PC-9 (cell line): ENCODE data around the gene NUTM1. TPM values are rescaled to one million over a fixed set of nuclear protein-coding genes. Genes with fewer than 3 reads are reported as not detected.

Experiments used
- Bru-seq: library from RNA; stranded (reverse); fragments of 400-500 nt; gene quantifications from one replicate; lab custom pipeline; 2021; lab: Mats Ljungman, UMichigan
- BruChase-seq, 2 experiments: library from RNA; stranded (reverse); fragments of 400-500 nt; gene quantifications; one replicate each; lab custom pipeline; 2021; lab: Mats Ljungman, UMichigan
- BruUV-seq: library from RNA; stranded (reverse); fragments of 400-500 nt; replicated peaks from 2 replicates; lab custom pipeline; 2021; lab: Mats Ljungman, UMichigan
- CTCF ChIA-PET: fragments of 300-600 bp; sonication (Branson Sonifier 250); formaldehyde crosslinking; loops from one replicate; lab custom pipeline; 2022; ENCODE audit warnings: antibody characterized with exemption; lab: Charles Lee
- POLR2A ChIA-PET: fragments of 300-600 bp; sonication (Branson Sonifier 250); formaldehyde crosslinking; loops from one replicate; lab custom pipeline; 2022; ENCODE audit warnings: antibody characterized with exemption; ENCODE audit not compliant: unreplicated experiment; lab: Charles Lee
- DNase-seq, 2 experiments: peaks; one replicate each; pipeline versions ENCODE4 v3.0.0 to v3.0.0-alpha.2; 2015 to 2022; ENCODE audit warnings: mixed read lengths in 1 of 2
- H2AFZ ChIP-seq: fragments of 200-600 bp; sonication (generic); 2 replicates; pipeline ENCODE4 v1.8.1; 2017; ENCODE audit warnings: antibody characterized with exemption
- H3F3A ChIP-seq: fragments of 200-600 bp; sonication (generic); 2 replicates; pipeline ENCODE4 v1.8.1; 2017; ENCODE audit warnings: antibody characterized with exemption, mild to moderate bottlenecking, low read depth; ENCODE audit not compliant: insufficient read depth
- H3K27ac ChIP-seq: fragments of 200-600 bp; sonication (generic); 2 replicates; pipeline ENCODE4 v1.6.1; 2016; ENCODE audit warnings: mixed run types
- H3K27me3 ChIP-seq: fragments of 200-600 bp; sonication (generic); 2 replicates; pipeline ENCODE4 v1.6.1; 2016; ENCODE audit warnings: low read depth, mixed run types; ENCODE audit not compliant: insufficient read depth
- H3K36me3 ChIP-seq: fragments of 200-600 bp; sonication (generic); 2 replicates; pipeline ENCODE4 v1.6.1; 2016; ENCODE audit warnings: low read depth, mixed run types
- H3K4me1 ChIP-seq: fragments of 200-600 bp; sonication (generic); replicated peaks from 2 replicates; pipeline ENCODE4 v1.6.1; 2016; ENCODE audit warnings: mixed run types; ENCODE audit not compliant: insufficient read depth
- H3K4me2 ChIP-seq: fragments of 200-600 bp; sonication (generic); 2 replicates; pipeline ENCODE4 v1.6.1; 2017; ENCODE audit warnings: mixed run types
- H3K4me3 ChIP-seq: fragments of 200-600 bp; sonication (generic); 2 replicates; pipeline ENCODE4 v1.6.1; 2016; ENCODE audit warnings: mixed run types
- H3K79me2 ChIP-seq: fragments of 200-600 bp; sonication (generic); 2 replicates; pipeline ENCODE4 v1.6.1; 2017; ENCODE audit warnings: low read depth, mixed run types
- H3K9me2 ChIP-seq: fragments of 200-600 bp; sonication (generic); 2 replicates; pipeline ENCODE4 v1.8.1; 2017; ENCODE audit warnings: mild to moderate bottlenecking; ENCODE audit not compliant: insufficient read depth
- H3K9me3 ChIP-seq: fragments of 200-600 bp; sonication (generic); 2 replicates; pipeline ENCODE4 v1.8.1; 2016; ENCODE audit warnings: low read depth; ENCODE audit not compliant: insufficient read depth
- H4K20me1 ChIP-seq: fragments of 200-600 bp; sonication (generic); 2 replicates; pipeline ENCODE4 v1.8.1; 2017; ENCODE audit not compliant: insufficient read depth
- EZH2 ChIP-seq: fragments of 200-600 bp; sonication (generic); IDR thresholded peaks from 2 replicates; pipeline ENCODE4 v1.8.0; 2017; ENCODE audit warnings: antibody characterized with exemption, low read depth
- intact Hi-C: fragments of 100-400 bp; cut with micrococcal nuclease; formaldehyde crosslinking; loops from one replicate; pipeline ENCODE4 v1.10.0; 2022; ENCODE audit not compliant: unreplicated experiment
- long read RNA-seq: library from polyadenylated mRNA; stranded (forward); transcript quantifications from one replicate; pipeline ENCODE4 v2.0.0, GENCODE V29; 2022
- total RNA-seq: library from RNA; stranded (reverse); gene quantifications from 2 replicates; pipeline ENCODE4 v1.2.3, GENCODE V29; 2021
- TF ChIP-seq, protein P1 (sequence below): fragments of 200-600 bp; sonication (generic); conservative IDR thresholded peaks from 2 replicates; pipeline ENCODE4 v1.6.1; 2017; ENCODE audit warnings: mixed run types, antibody characterized with exemption, mild to moderate bottlenecking, moderate library complexity

The NUTM1 gene, protein sequence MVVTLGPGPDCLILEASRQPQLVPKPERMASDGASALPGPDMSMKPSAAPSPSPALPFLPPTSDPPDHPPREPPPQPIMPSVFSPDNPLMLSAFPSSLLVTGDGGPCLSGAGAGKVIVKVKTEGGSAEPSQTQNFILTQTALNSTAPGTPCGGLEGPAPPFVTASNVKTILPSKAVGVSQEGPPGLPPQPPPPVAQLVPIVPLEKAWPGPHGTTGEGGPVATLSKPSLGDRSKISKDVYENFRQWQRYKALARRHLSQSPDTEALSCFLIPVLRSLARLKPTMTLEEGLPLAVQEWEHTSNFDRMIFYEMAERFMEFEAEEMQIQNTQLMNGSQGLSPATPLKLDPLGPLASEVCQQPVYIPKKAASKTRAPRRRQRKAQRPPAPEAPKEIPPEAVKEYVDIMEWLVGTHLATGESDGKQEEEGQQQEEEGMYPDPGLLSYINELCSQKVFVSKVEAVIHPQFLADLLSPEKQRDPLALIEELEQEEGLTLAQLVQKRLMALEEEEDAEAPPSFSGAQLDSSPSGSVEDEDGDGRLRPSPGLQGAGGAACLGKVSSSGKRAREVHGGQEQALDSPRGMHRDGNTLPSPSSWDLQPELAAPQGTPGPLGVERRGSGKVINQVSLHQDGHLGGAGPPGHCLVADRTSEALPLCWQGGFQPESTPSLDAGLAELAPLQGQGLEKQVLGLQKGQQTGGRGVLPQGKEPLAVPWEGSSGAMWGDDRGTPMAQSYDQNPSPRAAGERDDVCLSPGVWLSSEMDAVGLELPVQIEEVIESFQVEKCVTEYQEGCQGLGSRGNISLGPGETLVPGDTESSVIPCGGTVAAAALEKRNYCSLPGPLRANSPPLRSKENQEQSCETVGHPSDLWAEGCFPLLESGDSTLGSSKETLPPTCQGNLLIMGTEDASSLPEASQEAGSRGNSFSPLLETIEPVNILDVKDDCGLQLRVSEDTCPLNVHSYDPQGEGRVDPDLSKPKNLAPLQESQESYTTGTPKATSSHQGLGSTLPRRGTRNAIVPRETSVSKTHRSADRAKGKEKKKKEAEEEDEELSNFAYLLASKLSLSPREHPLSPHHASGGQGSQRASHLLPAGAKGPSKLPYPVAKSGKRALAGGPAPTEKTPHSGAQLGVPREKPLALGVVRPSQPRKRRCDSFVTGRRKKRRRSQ
- total RNA-seq, result not detected in 2 replicates
- not detected for Bru-seq, nascent RNA
- not detected for BruChase-seq, experiment 1, labeled RNA remaining after a 2-hour chase
- BruChase-seq, experiment 2, labeled RNA remaining after a 6-hour chase, result percentile 9 among the genes with signal in this experiment
- long read RNA-seq, result 0 reads

DNA sequence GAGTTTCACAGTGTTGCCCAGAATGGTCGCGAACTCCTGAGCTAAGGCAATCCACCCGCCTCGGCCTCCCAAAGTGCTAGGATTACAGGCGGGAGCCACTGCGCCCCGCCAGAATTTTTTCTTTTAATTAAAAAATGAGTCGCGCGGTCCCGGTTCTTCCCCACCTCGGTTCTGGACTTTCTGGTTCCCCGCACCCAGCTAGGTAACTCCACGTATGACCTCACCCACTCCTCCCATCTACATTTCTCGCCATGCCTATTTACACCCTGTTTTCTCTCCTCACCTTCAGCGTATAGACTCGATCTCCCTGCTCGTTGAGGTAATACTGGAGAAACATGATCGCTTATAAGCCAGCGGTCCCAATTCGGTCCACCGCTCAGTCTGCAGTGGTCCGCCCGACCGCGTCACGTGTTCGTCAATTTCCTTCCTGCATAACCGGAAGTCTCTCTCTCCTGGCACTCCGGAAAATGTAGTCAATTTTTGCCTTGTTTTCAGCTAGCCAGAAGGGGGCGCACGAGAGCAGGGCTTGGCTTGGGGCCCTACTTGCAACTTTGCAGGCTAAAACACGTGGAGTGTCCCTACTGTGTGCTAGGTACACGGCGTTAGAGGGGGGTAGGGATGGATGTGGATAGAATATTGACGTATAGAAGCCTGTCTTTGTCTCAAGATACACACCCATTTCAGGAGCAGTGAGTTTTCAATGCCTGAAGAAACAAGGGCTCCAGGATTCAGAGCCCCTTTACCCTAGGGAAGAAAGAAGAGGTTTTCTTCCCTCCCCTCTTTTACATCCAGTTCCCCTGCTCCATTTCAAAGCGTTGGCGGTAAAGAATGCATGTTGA lies at the start of gene NUTM1, which contains the start of gene NOP10:
Gene NUTM1, plus strand, starts transcription at position 579 of the 839 bp plus-strand sequence. CDS start 382 bp downstream, outside the sequence.
Gene NOP10, minus strand, starts transcription at position 400 of the 839 bp plus-strand sequence. Its CDS starts 63 bp downstream, at position 337.
- H3K9me3 ChIP-seq, result no peaks in the 10 kb centered on the region
- no peaks in the 10 kb centered on the region for H3K9me2 ChIP-seq
- H3K4me1 ChIP-seq, result peaks cover 11% of the 10 kb centered on the region; the same call in 1 of the 2 replicates
- H3K4me3 ChIP-seq, result peak within 1 kb of the TSS; percentile 83
- peaks cover 5% of the 10 kb centered on the region; the same call in 1 of the 2 replicates for H3K36me3 ChIP-seq
- intact Hi-C loops, result loop anchor here (1.0 kb wide), 2 partner anchors 23 to 104 kb away; no protein-coding TSS in a partner anchor
- peak within 1 kb of the TSS; percentile 73 for H3K4me2 ChIP-seq
- H3K27ac ChIP-seq, result peak within 1 kb of the TSS; percentile 81
- peak within 1 kb of the TSS; percentile 87 for H2AFZ ChIP-seq
- H4K20me1 ChIP-seq, result no peaks in the 10 kb centered on the region
- H3K79me2 ChIP-seq, result peaks cover 21% of the 10 kb centered on the region
- ChIA-PET POLR2A (interaction anchor here (0.5 kb wide), 1 partner anchor 584 kb away, joined by 4 read pairs; no protein-coding TSS in a partner anchor), CTCF (interaction anchor here (1.5 kb wide), 1 partner anchor 17 kb away, joined by 3 read pairs; no protein-coding TSS in a partner anchor)
- TF ChIP-seq, protein P1, sequence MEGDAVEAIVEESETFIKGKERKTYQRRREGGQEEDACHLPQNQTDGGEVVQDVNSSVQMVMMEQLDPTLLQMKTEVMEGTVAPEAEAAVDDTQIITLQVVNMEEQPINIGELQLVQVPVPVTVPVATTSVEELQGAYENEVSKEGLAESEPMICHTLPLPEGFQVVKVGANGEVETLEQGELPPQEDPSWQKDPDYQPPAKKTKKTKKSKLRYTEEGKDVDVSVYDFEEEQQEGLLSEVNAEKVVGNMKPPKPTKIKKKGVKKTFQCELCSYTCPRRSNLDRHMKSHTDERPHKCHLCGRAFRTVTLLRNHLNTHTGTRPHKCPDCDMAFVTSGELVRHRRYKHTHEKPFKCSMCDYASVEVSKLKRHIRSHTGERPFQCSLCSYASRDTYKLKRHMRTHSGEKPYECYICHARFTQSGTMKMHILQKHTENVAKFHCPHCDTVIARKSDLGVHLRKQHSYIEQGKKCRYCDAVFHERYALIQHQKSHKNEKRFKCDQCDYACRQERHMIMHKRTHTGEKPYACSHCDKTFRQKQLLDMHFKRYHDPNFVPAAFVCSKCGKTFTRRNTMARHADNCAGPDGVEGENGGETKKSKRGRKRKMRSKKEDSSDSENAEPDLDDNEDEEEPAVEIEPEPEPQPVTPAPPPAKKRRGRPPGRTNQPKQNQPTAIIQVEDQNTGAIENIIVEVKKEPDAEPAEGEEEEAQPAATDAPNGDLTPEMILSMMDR, result peak; percentile 93
- TF ChIP-seq EZH2, result no peak
- peak; percentile 79 to 86 for DNase-seq
- H3K27me3 ChIP-seq, result no peaks in the 10 kb centered on the region
- peaks cover 17% of the 10 kb centered on the region for H3F3A ChIP-seq
- no TSS peak for BruUV-seq

DNA sequence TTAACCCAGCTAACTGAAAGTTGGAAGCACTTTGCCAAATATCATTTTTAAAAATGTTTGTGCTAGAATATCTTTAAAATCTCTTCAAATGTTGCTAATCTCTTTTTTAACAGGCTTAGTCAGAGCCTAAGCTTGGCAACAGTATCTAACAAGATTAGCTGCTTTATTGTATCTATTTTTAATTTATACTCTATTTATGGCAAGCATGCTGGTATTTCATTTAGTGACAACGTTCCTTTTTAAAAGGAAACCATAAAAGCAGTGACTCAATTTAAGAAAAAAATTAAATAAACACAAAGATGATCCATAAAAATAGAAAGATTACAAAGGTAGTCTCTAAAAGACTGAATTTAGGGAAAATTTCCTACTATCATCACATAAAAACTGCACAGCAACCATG lies 46.1 kb upstream of the NUTM1 start:
- ChIA-PET CTCF (interaction anchor here (0.6 kb wide), 1 partner anchor 43 kb away, joined by 3 read pairs; no protein-coding TSS in a partner anchor), POLR2A (no interaction called here)
- no peak for TF ChIP-seq EZH2
- TF ChIP-seq, protein P1, result no peak
- H3K27me3 ChIP-seq, result no peaks in the 10 kb centered on the region
- no peak overlapping the region for H3K4me2 ChIP-seq
- H3F3A ChIP-seq, result no peaks in the 10 kb centered on the region
- H3K27ac ChIP-seq, result no peak overlapping the region
- H3K9me3 ChIP-seq, result no peaks in the 10 kb centered on the region; the same call in 1 of the 2 replicates
- peaks cover 8% of the 10 kb centered on the region; the same call in 1 of the 2 replicates for H3K4me1 ChIP-seq
- no peaks in the 10 kb centered on the region for H3K36me3 ChIP-seq
- DNase-seq, result no peak
- BruUV-seq, result no TSS peak
- H3K4me3 ChIP-seq, result no peak overlapping the region
- no peak overlapping the region for H2AFZ ChIP-seq
- intact Hi-C loops, result no loop called here
- no peaks in the 10 kb centered on the region for H3K79me2 ChIP-seq
- H4K20me1 ChIP-seq, result no peaks in the 10 kb centered on the region
- H3K9me2 ChIP-seq, result no peaks in the 10 kb centered on the region
